ENCODE data around the gene ARMC8.

GRCh38 chr3:138213398-138214085, 26.4 kb downstream of the ARMC8 start:
- TF ChIP-seq CTCF (IDR thresholded peaks at IDR 0.05) (no peak), POLR2A (IDR thresholded peaks at IDR 0.05) (no peak)

All from lower leg skin (tissue), 3 donors.